ENCODE results near the gene CRAMP1. TPM values are rescaled to one million over a fixed set of nuclear protein-coding genes. Genes with fewer than 3 reads are reported as not detected.
A peak's percentile ranks its signal among the peaks of the same experiment; 100 is the strongest.
"Not testable (repeated sequence)": the region's sequence is repeated elsewhere in the genome, so short reads cannot be mapped to it uniquely, and the experiment has no call there.

Gene CRAMP1
- polyA plus RNA-seq, 12 donors = 12.0 to 37.0 (median 14.9) TPM; not detected in 1

DNA sequence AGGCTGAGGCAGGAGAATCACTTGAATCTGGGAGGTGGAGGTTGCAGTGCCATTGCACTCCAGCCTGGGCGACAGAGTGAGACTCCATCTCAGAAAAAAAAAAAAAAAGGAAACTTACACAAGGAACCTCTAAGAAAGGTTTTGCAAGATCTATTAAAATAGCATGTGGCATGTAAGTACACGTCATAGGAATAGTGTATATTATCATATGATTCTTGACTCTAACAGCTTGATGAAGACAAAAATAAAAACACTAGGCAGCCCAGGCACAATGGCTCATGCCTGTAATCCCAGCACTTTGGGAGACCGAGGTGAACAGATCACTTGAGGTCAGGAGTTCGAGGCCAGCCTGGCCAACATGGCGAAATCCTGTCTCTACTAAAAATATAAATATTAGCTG lies 16.6 kb upstream of the CRAMP1 start:
- DNase-seq = not testable (repeated sequence)

DNA sequence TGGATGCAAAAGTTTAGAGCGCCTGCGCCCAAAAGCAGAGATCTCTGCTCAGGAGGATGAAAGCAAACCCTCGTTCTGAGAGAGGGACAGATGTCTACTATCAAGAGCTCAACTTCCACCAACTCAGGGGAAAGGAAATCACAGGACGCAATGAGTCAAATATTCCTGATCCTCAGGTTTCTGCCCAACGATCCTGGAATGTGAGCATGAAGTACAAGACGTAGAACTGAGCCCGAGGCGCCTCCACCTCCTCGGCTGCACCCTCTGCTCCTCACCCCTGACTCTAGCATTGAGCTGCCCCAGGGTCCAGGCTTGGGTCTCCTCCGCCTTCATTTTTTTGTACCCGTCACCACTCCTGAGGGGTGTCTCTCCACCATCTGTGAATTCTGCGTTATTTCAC lies 15.6 kb upstream of the CRAMP1 start:
- no peak for DNase-seq

DNA sequence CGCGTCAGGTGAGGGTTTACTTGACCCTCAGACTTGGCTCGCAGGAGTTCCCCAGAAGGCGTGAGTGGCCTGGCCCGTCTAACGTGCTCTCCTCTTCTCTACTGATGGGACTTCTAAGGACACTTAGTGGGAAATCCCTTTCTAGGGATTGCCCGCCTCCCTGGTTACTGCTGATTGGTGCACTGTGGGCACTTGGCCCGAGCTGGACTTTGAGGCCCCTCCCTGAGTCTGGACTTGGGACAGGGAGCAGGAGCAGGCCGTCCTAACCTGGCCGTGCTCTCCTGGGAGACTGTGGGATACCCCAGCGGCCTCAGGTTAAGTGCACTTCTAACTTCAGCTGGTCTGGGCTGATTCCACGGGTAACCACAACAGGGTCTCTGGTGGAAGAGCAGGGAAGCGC lies 15.0 kb upstream of the CRAMP1 start:
- no peak for DNase-seq

DNA sequence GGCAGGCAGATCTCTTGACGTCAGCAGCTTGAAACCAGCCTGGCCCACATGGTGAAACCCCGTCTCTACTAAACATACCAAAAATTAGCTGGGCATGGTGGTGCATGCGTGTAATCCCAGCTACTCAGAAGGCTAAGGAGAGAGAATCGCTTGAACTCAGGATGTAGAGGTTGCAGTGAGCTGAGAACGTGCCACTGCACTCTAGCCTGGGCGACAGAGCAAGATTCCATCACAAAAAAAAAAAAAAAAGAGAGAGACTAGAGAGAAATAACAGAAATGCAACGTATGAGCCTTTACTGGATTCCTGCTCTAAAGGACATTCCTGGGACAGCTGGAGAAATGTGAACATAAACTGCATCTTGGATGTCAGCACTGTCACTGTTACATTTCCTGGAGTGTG lies 11.1 kb upstream of the CRAMP1 start:
- DNase-seq = no peak

DNA sequence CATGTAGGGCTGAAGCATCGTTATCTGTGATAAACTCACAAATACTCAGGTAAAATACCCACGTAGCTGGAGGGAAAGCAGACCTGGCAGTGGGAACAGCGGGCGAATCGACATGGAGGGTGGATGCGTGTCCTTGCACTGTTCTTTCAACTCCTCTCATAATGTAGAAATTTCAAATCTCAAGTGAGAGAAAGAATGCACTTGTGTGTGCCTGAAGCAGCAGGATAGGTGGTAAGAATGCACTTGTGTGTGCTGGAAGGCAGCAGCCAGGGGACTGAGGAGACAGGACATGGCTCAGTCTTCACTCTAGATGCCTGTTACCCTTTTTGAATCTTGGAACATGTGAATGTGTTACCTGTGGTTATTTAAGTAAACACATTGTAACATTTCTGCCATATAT lies 10.7 kb upstream of the CRAMP1 start:
- no peak for DNase-seq

DNA sequence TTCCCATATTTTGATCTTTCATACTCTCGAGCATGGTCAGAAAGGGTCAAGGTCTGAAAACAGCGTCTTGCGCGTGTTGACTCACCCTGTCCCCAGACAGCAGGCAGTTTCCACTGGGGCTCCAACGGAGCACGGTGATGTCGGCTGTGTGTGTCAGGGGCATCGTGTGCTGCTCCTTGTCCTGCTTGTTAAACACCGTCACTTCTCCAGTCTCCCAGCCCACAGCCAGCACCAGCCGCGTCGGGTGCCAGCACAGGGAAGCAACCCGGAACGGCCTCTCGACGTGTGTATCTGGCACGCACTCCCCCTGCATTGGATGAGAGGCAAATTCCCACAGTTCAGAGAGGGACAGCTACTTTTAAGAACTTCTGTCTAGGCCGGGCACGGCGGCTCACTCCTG lies 9.9 kb upstream of the CRAMP1 start:
- no peak for DNase-seq

DNA sequence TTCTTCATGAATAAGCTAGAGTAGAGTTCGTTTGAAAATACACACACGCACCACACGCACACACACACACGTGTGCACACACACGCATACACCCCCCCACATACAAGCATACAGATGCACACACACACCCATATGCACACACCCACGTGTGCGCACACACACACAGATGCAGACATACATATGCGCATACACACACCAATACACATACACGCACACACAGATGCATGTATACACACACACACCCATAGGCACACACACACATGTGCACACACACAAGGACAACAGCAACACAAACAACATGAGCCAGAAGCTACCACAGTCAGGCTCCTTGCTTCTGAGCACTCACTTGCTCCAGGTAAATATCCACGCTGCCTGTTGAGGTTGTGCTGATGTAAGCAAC lies 5.4 kb upstream of the CRAMP1 start:
- DNase-seq = no peak

DNA sequence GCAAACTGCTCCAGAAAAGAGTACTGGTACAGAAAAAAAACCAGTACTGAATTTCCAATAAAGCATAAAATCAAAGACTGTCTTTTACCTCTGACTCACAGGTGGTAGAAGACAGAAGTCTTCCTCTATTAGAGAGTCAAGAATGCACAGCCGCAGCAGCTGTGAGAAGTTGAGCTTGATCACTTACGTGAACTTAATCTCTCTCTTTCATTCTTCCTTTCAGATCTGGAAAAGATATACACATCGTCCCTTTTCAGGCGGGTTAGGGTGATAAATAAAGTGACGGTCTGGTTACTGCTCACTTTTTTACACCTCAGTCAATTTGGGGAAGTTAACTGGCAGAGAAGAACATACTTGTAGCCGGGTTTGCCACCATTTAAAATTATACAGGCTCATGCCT lies 4.2 kb upstream of the CRAMP1 start:
- DNase-seq = no peak

DNA sequence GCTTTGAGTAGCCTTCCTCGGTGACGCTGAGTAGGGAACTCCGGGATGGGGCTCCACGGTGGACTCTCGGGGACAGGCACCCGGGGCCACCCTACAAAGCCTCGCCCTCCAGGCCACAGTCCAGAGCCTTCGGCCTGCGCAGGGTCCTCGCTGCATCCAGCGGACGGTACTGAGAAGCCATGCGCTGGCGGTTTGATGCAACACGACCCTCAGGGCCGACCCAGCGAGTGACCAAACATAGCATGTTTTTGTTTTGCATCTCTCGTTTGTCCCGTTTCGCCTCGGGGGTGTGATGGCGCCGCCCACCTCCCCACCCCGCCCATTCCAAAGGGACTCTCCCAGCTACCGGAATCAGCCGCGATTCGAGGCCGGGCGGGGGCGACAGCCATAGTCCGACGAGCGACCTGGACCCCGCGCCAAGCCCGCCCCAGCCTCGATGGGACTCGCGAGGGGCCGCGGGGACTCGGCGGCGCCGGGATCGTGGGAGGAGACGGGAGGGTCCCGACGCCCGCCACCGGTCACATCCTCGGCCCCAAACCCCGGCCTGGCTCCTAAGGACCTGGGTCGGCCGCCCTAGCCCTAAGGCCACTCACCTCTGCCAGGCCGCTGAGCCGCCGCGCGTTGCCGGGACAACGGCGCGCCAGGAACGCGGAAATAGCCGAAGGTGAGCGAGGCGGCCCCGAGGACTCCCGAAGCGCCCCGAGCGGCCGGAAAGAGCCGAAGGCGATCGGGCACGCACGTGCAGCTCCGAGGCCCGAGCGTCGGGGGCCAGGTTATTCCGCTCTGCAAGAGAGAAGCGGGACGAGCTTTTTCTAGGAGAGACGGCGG lies 1.9 kb upstream of the CRAMP1 start:
- DNase-seq = peak; percentile 92

DNA sequence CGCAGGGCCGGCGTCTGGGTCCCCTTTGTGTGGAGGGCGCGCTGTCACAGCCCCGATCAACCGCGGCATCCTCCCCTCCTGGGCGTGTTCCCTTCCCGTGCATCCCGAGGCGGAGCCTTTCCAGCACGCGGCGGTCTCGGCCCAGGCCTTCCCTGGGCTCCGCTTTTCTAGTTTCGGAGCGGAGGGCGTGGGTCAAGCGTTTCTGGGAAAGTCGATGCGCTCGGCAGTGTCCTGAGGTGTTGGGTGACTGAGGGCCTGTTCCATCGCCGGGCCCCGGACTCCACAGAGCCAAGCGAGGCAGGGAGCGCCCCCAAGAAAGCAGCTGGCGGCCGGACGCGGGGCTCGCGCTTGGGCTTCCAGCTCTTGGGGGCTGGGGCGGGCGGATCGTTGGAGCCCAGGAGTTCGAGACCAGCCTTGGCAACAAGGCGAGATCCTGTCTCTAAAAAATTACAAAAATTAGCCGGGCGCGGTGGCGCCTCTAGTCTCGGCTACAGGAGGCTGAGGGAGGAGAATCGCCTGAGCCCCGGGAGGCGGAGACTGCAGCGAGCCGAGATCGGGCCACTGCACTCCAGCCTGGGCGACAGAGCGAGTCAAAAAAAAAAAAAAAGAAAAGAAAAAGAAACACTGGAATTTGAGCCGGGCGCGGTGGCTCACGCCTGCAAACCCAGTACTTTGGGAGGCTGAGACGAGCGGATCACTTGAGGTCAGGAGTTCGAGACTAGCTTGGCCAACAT lies 1.1 kb upstream of the CRAMP1 start:
- DNase-seq = no peak

DNA sequence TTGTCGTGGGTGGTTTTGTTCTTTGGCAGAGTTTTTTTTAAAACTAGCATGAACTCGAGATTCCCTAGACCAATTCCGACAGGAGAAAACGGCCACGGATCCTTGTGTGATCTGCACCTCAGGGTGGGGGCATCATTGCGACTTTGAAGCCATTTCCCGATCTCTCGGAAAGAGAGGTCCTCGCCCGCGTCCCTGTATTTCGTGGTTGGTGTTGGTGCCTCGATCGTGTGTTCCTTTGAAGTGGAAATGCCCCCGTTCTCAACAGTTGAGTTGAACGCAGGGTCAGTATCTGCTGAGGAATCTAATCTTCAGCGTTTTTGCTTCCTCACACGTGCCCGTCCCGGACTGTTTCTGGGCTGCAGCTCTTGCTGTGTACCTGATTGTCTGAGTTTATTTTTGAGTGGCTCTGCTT lies 1.1 kb downstream of the CRAMP1 start:
- DNase-seq = no peak

DNA sequence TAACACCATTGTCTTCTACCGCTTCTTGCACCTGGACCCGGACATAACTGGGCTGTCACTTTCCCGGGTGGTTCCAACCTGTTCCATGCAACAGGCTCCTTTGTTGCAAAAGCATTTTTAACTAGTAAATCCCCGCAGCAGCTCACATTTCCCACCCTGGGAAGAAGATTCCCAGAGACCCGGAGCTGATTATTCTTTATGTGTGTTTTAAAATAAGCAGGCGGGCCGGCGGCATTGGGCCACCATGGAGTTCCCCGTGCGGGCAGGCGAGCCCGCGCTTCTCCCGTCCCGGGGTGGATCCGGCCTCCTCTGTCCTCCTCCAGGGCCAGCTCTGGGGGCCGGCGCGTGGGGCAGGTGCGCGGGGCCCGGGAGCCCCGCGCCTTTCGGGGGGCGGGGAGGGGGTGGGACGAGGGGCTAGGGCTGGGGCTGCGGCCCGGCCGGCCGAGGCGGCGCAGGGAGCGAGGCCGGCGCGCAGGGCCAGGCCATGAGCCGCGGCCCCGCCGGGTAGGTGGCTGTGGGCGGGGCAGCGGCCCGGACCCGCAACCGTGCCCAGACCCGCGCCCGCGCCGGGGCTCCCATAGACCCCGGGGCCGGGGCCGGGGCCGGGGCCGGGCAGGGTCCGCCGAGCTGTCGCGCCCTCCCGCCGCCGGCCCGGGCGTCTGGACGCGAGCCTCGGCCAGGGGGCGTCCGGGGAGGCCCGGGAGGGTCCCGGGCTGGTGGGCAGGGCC lies 1.7 kb downstream of the CRAMP1 start:
- DNase-seq = no peak

DNA sequence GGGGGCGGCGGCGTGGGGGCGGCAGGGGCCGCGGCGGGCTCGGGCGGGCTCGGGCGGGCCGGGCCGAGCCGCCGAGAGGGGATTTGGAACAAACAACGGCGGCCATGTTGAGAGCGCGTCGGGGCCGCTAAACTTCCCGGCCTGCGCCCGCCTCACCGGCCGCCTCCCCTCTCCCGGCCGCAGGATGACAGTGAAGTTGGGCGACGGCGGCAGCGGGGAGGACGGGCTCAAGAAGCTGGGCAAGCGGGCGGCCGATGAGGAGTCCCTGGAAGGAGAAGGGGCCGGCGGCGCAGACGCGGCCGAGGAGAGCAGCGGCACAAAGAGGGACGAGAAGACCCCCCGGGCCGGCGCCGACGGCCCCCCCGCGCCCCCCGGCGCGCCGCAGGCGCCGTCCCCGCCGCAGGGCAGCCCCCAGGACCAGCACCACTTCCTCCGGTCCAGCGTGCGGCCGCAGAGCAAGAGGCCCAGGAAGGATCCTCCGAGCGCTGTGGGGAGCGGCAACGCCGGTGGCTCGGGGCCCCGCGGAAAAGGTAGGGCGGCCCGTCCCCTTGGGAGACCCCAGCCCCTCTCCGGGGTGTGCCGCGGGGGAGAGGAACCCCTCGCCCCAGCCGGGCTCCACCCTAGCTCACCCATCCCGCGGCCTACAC lies 2.4 kb downstream of the CRAMP1 start:
- no peak for DNase-seq

DNA sequence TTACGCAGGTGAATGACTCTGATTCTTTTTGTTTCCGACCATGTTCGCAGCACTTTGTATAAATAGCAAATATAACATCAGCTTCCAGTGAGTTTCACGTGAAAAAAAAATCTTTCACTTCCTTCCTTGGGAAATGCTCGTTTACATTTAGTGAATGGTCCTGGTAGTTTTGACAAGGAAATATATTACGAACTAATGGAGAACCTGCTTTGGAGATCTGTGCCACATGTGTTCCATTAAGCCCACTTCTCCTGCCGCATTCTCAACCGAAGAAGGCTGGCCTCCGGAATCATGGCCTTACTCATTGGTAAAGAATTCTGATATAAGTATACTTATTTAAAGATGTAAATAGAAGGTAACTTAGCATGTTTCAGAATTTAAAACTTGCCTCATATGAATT lies 3.6 kb downstream of the CRAMP1 start:
- DNase-seq = no peak

DNA sequence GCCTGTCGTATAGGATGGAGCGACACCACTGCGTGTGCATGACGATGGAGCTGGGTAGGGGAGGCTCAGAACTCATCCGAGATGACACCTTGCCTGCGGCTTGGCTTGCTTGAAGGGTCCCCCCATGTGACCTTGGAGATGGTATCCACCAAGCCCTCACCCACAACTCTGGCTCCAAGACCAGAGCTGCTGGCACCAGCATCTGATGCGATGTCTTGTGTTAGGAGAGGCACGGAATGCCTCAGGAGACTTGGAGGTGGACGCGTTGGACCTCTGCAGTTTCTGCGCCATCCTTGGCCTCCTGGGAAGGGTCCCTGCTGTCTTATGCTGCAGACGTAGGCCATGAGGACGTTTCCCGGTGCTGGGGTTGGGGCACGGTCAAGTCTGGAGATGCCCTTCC lies 7.8 kb downstream of the CRAMP1 start:
- no peak for DNase-seq

DNA sequence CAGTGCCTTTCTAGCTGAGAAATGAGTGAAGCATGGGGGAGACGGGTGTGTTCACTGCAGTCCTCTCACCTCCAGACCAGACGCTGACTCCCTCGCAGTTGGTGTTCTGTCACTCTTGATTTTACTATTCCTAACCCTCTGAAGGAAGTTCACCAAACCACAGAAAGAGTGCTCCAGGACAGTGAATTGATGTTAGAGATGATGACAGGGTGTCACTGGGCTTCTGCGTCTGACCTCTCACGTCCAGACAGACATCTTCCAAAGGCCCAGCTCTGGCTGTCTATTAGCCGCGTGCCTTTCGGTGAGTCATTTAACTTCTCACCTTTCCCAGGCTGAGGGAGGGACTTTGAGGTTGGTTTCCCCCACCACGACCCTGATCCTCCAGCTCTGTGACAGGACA lies 8.2 kb downstream of the CRAMP1 start:
- no peak for DNase-seq

DNA sequence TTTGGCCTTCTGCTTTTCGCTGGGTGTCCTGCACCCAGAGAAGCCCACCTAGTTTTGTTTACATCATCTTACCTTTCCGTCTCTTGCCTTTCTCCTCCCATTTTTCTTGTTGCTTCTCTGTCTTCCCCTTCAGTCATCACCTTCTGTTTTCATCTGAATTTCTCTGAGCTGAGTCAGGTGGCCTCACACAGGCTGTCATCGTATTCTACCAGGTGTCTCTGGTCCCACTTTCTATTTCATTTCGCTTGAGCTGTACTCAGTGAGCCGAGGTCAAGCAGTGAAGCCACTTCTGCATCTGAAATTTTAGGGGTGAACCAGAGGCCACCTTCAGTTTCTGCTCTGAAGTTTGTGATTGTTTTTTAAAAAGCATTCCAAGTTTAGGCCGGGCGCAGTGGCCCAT lies 9.7 kb downstream of the CRAMP1 start:
- DNase-seq = no peak

DNA sequence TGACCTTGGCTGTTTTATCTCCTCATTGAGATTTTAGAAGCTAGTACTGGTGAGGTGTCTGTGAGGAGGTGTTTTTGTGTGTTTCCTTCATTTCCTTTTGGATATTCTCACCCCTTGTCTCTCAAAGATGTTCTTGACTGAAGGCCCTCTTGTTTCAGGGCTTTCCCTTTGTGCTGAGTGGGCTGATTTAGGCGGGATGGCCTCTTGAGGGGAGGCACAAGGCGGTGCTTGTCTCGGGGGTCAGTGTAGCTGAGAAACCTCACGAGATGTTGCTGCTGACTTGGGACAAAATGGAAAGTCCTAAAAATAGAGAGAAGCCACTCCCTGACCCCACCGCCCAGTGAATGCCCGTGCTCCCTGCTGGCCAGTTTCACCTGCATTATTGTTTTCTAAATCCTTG lies 14.2 kb downstream of the CRAMP1 start:
- no peak for DNase-seq

DNA sequence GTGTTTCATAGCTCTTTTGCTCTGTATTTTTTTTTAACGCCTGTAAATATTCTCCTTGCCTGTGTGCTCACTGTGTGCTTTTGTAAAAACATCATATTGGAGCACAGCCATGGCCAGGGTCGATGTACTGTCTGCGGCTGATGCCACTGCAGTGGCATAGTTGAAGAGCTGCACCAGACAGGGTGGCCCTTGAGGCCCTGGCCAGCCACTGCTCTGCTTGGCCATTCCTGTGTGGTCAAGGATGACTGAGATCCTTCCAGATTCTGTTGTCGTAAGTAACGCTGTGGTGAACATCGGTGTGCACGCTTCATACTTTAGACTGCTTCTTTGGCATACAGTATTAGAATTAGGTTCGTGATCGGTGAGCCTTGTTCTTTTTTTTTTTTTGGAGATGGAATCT lies 14.6 kb downstream of the CRAMP1 start:
- DNase-seq = no peak

DNA sequence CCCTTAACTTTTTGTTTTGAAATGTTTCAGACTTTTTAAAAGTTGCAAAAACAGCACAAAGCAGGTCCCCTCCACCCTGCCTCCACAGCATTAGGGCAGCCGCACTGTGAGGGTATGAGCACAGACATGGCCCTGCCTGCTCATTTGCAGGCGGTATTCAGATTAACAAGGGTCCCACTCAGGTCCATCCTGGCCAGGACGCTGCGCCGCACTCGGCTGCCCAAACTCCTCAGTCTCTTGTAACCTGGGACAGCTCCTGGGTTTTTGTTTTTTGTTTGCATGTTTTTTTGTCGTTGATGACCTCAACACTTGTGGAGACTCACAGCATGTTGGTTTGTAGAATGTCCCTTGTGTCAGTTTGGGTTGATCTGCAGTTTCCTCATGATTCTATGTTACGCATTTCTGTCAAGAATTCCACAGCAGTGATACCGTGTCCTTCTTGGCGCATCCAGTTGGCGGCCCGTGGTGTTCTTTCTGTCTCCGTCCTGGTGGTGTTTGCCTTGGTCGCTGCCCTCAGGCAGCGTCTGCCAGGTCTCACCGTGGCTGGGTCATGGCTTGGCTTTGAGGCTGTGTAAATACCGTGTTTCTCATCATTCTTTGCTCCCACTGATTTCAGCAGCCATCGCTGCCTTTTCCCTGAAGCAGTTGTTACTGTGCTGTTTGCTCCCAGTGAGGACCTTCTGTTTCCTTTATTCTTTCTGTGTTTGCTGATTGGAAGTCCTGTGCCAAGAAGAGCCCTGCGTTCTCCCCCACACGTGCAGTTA lies 18.5 kb downstream of the CRAMP1 start:
- no peak for DNase-seq

DNA sequence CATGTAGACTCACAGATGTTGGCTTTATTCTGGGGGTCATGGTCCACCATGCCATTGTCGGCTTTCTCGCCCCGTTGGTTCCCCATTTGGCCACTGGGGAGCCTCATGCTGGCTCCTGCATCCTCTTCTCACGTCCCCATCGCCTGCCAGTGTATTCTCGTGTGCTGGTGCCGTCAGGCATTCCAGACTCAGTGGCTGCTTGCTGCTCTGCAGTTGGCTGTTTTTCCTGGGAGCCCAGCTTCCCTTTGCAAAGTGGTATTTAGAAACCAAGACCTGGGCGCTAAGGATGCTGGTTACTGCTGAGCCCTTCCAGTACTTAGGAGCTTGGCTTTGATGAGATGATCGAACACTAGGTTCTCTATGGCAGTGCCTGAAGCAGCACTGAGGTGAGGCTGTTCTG lies 19.1 kb downstream of the CRAMP1 start:
- DNase-seq = no peak

Measured in muscle of arm (tissue), 12 donors.